CD4-positive, alpha-beta T cell treated with Interleukin-6 at 100 ng/mL for 8 hours (primary cell): ENCODE measurements around the gene ACSM2B.
"Not testable (repeated sequence)": the region's sequence is repeated elsewhere in the genome, so short reads cannot be mapped to it uniquely, and the experiment has no call there.

Experiments used
- DNase-seq: peaks from one replicate; pipeline ENCODE4 v3.0.0-alpha.2; 2020; ENCODE audit warnings: mixed read lengths, low spot score

Gene ACSM2B

GRCh38 chr16:20595694-20596093, 19.5 kb upstream of the ACSM2B start:
- not testable (repeated sequence) for DNase-seq

DNA sequence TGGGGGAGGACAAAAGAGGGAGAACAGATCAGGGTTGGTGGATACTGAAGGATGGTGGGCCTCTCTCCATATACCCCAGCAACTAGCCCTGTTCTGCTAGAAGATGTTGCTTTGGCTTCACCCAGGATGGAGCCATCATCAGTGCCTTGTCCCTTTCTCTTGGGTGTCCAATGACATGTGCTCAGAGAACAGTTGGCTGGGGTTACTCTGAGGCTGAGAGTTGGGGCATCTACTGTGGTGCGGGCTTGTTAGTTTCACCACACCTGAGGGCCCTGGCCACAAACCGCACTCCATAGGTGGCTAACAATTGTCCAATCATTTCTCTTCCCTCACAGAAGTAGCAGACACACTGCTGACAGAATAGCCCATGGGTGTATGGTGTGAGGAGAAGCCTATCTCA, 18.9 kb upstream of the ACSM2B start:
- DNase-seq: not testable (repeated sequence)

- DNase-seq: not testable (repeated sequence)
These were observed 16.6 kb upstream of the ACSM2B start for GRCh38 chr16:20592780-20593179.

DNA sequence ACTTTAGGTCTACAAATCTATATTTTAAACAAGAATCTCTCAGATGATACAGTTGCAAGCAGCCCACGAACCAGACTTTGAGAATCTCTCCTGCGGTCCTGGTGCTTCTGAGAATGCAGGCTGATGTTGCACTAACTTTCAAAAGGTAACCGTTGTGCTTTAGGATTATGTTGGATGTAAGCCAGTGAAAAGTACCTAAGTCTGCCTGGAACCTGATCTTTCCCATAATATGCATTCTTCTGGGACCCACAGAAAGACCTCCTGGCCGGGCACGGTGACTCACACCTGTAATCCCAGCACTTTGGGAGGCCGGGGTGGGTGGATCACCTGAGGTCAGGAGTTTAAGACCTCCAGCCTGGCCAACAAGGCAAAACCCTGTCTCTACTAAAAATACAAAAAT, 13.3 kb upstream of the ACSM2B start:
- DNase-seq: not testable (repeated sequence)

DNA sequence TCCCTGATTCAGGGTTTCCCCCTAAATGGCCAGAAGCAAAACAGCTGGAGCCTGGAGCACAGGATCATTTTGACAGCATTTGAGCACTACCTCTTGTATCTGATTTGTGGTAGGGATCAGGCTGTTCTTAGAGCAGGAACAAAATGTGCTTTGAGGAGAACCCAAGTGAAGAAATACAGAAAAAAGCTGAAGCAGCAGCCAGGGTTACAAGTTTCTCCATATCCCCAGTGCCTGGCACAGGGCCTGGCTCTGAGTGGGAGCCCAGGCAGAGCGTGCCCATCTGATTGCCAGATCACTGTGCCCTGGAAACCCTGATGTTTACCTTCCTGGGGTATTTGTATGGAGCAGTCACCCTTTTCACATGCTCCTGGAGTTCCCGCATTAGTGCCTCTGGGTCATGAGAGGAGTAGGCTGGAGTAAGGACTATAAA, 11.5 kb upstream of the ACSM2B start:
- not testable (repeated sequence) for DNase-seq

DNA sequence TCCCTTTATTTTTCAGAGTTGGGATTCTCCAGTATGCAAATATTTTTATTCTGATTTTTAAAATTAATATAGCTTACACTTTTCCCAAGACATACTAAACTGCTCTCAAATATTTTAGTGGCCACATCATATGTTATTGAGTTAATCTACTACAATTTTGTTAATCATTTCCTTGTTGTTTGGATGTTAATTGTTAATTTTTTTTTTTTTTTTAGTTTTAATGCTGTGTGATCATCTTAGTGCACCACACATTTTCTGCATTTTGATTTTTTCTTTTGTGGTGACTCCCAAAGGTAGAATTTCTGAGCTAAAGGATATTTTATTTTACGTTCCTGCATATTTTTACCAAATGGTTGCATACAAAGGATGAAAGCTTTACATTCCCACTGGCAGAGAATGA, 10.5 kb upstream of the ACSM2B start:
- not testable (repeated sequence) for DNase-seq

DNA sequence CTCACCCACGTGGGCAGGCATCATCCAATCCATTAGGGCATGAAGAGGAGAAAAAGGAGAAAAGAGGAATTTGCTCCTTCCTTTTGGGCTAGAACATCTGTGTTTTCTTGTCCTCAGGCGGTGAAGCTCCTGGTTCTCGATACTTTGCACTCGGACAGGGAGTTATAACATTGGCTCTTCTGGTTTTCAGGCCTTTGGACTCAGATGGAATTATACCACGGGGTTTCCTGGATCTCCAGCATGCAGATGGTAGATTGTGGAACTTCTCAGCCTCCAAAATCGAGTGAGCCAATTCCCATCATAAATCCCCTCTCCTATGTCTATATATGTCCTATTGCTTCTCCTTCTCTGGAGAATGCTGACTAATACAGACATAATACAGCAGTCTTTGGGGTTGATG, 9.9 kb upstream of the ACSM2B start:
- not testable (repeated sequence) for DNase-seq

DNA sequence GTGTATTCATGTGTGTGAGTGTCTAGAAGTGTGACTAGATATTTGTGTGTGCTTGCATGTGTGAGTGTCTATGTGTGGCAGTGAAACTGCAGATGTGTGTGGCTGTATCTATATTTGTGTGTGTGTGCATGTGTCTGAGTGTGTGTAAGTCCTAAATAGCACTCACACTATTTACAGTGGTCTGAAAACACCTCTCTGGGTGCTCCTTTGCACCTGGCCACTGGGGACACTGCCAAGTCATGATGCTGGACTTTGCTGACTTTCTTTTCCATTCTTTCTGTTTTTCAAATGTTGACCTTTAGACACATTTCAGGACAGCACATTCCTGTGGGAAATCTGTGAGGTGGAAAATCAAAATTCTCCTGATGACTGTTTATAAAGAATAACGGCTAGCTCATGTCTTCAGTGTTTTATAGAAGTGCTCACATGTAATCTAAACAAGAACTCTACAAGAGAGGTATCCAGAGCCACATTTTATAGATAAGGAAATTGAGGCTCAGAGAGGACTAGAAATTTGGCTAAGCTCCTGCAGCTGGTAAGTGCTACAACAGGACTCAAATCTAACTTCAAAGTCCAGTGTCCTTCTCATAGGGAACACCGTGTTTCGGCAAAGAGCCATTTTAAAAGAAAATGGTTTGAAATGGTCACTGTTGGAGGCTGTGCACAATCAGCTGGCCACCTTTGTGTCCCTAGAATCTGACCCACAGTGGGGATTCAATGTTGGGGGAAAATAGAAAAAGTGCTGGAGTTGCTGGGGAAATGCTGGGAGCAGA, 4.5 kb upstream of the ACSM2B start:
- DNase-seq: not testable (repeated sequence)

DNA sequence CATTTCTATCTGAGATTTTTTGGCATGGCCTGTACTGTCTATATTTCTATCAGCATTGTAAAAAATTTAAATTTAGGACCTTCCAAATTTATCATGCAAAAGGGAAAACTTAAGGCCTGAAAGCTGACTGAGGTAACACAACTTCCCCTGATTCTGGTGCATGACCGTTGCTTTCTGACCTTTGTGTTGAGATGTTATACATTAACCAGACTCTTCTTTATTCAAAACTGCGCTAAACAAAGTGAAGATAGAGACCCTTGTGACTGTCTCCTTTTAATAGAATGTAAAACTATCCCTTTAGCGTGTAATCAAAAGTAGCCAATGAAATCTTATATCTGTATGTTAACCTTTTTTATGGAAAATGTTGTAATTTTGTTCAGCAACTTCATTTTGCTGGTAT, 1.9 kb upstream of the ACSM2B start:
- DNase-seq: not testable (repeated sequence)

GRCh38 chr16:20569117-20569651, 7.0 kb downstream of the ACSM2B start:
- DNase-seq: not testable (repeated sequence)

GRCh38 chr16:20568404-20568803, 7.8 kb downstream of the ACSM2B start:
- no peak for DNase-seq

DNA sequence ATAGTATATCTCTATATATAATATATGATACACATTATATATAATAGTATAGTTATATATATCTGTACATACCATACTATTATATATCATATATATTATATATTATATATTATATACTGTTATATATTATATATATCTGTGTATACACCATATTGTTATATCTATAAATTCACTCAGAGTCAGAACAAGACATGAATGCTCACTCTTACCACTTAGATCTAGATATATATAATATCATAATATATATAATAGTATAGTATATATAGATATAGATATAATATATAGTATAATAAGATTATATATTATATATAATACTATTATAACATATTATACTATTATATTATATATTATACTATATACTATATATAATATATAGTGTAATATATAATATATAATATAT, 9.3 kb downstream of the ACSM2B start:
- DNase-seq: no peak

- not testable (repeated sequence) for DNase-seq
These were observed 10.8 kb downstream of the ACSM2B start for GRCh38 chr16:20565334-20565733.

GRCh38 chr16:20564218-20564617, 11.9 kb downstream of the ACSM2B start:
- DNase-seq: not testable (repeated sequence)

- DNase-seq: not testable (repeated sequence)
These were observed 20.5 kb downstream of the ACSM2B start for GRCh38 chr16:20555628-20556027.

GRCh38 chr16:20554689-20555088, 21.5 kb downstream of the ACSM2B start:
- DNase-seq: not testable (repeated sequence)

DNA sequence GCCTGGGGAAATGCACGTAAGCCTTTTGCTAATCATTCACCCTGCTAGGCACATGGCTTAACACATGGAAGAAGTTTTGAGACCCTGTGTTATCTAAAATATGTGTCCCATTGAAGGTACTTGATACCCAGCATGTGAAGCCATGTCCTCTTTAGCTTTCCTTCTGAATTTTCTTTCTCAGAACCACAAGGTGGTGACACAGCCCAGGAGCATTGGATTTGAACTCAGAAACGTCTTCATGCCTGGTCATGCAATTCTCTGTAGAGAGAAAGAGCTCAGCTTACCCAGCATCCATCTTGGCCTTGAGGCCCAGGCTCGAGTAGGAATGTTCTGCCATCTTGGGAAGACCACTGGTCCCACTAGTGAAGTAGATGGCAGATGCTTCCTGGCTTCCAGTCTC, 22.7 kb downstream of the ACSM2B start:
- DNase-seq: not testable (repeated sequence)

DNA sequence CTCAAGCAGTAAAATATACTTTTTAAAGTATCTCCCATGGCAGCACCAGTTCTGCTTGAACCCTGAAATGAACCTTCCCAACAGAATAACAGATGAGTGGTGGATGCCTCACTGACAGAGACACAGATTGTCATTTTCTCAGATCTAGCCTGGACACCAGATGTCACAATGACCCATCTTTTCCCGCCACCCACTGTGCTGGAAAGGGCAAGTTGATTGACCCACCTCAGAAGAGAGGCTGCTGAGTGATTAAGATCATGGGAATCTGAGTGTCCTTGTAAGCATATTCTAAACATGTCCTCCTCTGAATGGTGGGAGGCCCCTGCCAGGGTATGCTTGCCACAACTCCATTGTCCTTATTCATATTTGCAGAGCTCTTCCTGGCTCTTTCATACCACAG, 29.2 kb downstream of the ACSM2B start:
- DNase-seq: not testable (repeated sequence)

- DNase-seq: not testable (repeated sequence)
These were observed 29.8 kb downstream of the ACSM2B start for GRCh38 chr16:20546278-20546853.

DNA sequence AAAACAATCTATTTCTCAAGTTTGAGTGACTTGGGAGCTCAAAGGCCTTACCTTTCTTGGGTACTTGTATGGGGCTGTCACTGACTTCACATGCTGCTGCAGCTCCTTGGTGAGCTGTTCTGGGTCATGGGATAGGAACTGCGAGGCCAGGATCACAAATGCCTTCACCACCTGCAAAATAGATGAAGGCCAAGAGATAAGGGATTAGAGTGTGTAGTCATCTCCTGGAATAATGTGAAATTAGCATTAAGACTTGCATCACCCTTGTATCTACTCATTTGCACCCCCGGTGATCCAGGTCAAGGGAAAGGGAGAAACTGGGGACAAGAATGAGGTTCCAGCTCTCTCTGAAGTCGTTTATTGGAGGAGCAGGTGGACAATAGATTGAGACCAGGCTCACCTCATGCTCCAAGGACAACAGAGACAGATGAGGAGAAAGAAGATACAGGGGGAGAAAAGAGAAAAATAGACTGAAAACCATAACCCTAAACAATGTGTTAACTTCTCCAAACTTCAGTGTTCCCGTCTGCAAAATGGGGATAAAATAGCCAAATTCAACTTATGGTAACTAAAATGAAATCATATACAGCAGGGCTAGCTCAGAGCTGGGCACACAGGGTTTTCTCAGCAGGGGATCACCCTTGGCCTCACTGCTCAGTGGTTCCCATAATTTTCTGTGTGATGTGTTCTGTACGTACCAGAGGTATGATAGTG, 35.4 kb downstream of the ACSM2B start:
- DNase-seq: not testable (repeated sequence)

DNA sequence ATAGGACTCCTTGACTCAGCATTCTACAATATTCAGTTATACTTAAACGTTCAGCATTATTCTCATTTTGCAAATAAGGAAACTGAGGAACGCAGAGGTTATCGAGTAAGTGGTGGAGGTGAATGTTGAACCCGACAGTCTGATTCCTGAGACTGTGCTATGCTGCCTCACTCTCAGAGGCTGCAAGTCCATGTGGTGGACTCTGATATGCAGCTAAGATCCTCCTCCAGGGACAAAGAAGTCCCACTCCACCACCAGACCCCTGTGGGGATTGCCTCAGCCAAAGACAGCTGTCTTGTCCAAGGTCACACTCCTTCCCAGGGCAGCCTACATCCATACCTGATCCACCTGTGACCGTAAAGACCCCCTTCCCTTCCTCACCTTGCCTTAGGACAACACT, 37.5 kb downstream of the ACSM2B start:
- no peak for DNase-seq

GRCh38 chr16:20538181-20538580, 38.0 kb downstream of the ACSM2B start:
- no peak for DNase-seq

DNA sequence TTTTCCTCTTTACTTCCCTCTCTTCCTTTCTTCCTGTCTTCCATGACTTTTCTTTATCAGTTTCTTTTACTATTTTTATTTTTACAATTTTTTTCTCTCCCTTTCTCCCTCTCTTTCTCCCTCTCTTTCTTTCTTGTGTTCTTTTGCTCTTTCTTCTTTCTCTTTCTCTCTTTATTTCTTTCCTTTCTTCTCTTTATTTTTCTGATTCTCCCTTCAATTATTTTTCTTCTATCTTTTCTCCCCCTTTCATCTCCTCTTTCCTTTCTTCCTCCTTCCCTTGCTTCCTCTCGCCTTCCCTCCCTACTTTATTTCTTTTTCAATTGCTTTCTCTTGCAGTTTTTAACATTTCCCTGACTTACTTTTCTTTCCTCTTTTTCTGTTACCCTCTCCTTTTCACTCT, 39.5 kb downstream of the ACSM2B start:
- DNase-seq: not testable (repeated sequence)
